ENCODE data around the gene PCDHA7.

- TF ChIP-seq CTCF (IDR thresholded peaks at IDR 0.05) (no peak), POLR2A (IDR thresholded peaks at IDR 0.05) (no peak), EP300 (IDR thresholded peaks at IDR 0.05) (no peak), POLR2AphosphoS5 (IDR thresholded peaks at IDR 0.05) (no peak)
These were observed 43.2 kb downstream of the PCDHA7 start for GRCh38 chr5:140877262-140877581.
